ENCODE measurements around the gene NEDD1. TPM values are rescaled to one million over a fixed set of nuclear protein-coding genes. Genes with fewer than 3 reads are reported as not detected.

NEDD1 gene
- total RNA-seq, 1 donor from 2014 or later = 17.7 TPM

DNA sequence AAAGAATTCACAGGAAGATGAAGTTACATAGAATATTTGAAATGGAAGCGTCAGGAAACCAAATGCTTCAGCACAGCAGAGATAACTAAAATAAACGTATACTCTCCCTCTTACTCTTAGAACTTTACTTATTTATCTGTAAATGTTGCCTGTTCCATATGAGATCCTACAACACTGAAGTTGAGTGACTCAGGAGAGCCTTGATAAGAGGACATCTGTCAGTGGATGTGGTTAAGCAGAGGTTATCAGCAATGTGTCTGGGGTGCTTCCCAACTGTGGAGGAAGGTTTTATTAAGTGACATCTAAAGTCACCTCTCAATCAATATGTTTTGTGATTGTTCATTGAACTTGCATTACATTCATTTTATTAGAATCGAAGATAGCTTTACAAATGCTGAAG lies 81.9 kb downstream of the NEDD1 start:
- H3K27me3 ChIP-seq (ENCODE audit: low read depth) = no peaks in the 10 kb centered on the region
- H3K9me3 ChIP-seq = no peaks in the 10 kb centered on the region
- H3K4me3 ChIP-seq = no peak overlapping the region
- ATAC-seq (no peak), DNase-seq (no peak)
- intact Hi-C loops (cut with DNase I) = no loop called here
- peaks cover 11% of the 10 kb centered on the region for H3K4me1 ChIP-seq
- H3K27ac ChIP-seq = no peak overlapping the region
- no peak for TF ChIP-seq CTCF (IDR thresholded peaks at IDR 0.05)
- H3K36me3 ChIP-seq = no peaks in the 10 kb centered on the region

GRCh38 chr12:96989916-96990315 lies 82.9 kb downstream of the NEDD1 start:
- no peak for ATAC-seq
- Histone ChIP-seq H3K9me3 (no peaks in the 10 kb centered on the region), H3K36me3 (no peaks in the 10 kb centered on the region), H3K4me1 (peaks cover 11% of the 10 kb centered on the region), H3K4me3 (no peak overlapping the region), H3K27ac (no peak overlapping the region), H3K27me3 (ENCODE audit: low read depth) (no peaks in the 10 kb centered on the region)
- TF ChIP-seq CTCF (IDR thresholded peaks at IDR 0.05) = no peak
- intact Hi-C loops (cut with DNase I) = no loop called here
- DNase-seq = no peak

- H3K27me3 ChIP-seq (ENCODE audit: low read depth) = no peaks in the 10 kb centered on the region
- no peaks in the 10 kb centered on the region for H3K4me1 ChIP-seq
- no peak overlapping the region for H3K27ac ChIP-seq
- ATAC-seq = no peak
- H3K36me3 ChIP-seq = no peaks in the 10 kb centered on the region
- H3K9me3 ChIP-seq = no peaks in the 10 kb centered on the region
- TF ChIP-seq CTCF (IDR thresholded peaks at IDR 0.05) = no peak
- H3K4me3 ChIP-seq = no peak overlapping the region
- intact Hi-C loops (cut with DNase I) = no loop called here
- no peak for DNase-seq
These were observed 87.8 kb downstream of the NEDD1 start for GRCh38 chr12:96994900-96995299.

DNA sequence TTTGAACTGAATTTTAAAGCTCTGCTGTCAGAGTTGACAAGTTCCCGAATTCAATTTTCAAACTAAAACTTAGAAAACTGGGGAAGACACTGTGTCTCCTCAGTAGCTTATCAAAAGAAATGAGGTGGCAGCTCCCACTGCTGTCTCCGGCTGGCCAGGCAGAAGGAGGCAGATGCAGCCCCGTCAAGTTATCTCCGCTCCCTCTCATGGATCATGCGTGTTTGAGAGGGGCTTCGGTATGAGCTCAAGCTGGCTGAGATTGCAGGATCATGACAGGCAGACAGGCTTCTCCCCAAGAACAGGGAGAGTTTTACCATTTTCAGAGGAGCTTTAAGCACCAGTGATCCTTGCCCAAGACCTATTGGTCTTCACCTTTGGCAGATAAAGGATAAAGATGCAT lies 88.8 kb downstream of the NEDD1 start:
- Histone ChIP-seq H3K9me3 (no peaks in the 10 kb centered on the region), H3K4me1 (no peaks in the 10 kb centered on the region), H3K27ac (no peak overlapping the region), H3K36me3 (no peaks in the 10 kb centered on the region), H3K27me3 (ENCODE audit: low read depth) (no peaks in the 10 kb centered on the region), H3K4me3 (no peak overlapping the region)
- intact Hi-C loops (cut with DNase I) = no loop called here
- TF ChIP-seq CTCF (IDR thresholded peaks at IDR 0.05) = no peak
- ATAC-seq = no peak
- no peak for DNase-seq

DNA sequence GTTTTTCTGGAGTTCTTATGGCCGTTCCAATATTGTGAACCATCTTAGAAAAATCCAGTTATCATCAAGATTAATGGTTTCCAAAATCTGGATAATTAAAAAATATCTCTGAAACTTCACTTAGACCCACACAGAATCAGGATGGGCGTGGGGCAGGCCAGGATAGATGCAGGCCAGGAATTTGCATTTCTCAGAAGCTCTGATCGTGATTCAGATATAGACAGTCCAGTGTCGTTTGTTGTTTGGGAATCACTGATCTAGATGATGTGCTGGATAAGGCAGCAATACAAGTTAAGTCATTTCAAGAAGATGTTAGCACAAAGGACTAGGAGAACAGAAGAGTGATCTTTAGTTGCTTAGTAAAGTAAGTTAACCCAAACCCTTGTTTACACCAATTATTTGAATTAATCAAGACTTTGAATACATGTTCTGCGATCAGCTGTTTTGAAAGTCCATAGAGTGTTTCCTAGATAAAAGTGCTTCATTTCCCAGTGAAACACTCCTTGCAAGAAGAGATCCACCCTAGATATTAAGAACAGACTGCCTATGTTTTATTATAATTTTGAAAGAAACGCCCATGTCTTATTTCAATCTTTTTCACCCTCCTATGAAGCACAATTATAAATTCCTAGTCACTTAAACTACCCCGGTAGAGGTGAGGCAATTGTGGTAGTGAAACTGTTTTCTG lies 90.9 kb downstream of the NEDD1 start:
- intact Hi-C loops (cut with DNase I) = no loop called here
- H3K36me3 ChIP-seq = no peaks in the 10 kb centered on the region
- no peak for DNase-seq
- no peak for ATAC-seq
- H3K27me3 ChIP-seq (ENCODE audit: low read depth) = no peaks in the 10 kb centered on the region
- TF ChIP-seq CTCF (IDR thresholded peaks at IDR 0.05) = no peak
- no peak overlapping the region for H3K27ac ChIP-seq
- H3K4me1 ChIP-seq = no peaks in the 10 kb centered on the region
- no peak overlapping the region for H3K4me3 ChIP-seq
- no peaks in the 10 kb centered on the region for H3K9me3 ChIP-seq
